H1 (cell line): ENCODE measurements around the gene VSNL1. TPM values are rescaled to one million over a fixed set of nuclear protein-coding genes. Genes with fewer than 3 reads are reported as not detected.

Source experiments
- CTCF ChIA-PET: fragments of 300-600 bp; sonication (Branson Sonifier 250); formaldehyde crosslinking; loops from one replicate; lab custom pipeline; 2021; ENCODE audit not compliant: partially characterized antibody; lab: Charles Lee
- POLR2A ChIA-PET: fragments of 300-600 bp; sonication (Branson Sonifier 250); formaldehyde crosslinking; loops from one replicate; lab custom pipeline; 2021; ENCODE audit warnings: inconsistent platforms; ENCODE audit not compliant: partially characterized antibody; lab: Charles Lee
- DNase-seq, 2 experiments: peaks; one replicate each; pipeline versions ENCODE4 v3.0.0 to v3.0.0-alpha.2; 2010 to 2022; ENCODE audit warnings: low spot score in 2 of 2, low read depth in 1 of 2, mixed read lengths in 1 of 2
- FAIRE-seq: peaks from 2 replicates; lab custom pipeline; 2011; peaks lifted over from hg19 to GRCh38; lab: Jason Lieb, UNC
- H2AFZ ChIP-seq: 2 replicates; pipeline ENCODE4 v1.8.1; 2012; ENCODE audit warnings: low read length, inconsistent platforms
- H2AK5ac ChIP-seq: 2 replicates; pipeline ENCODE4 v1.6.1; 2013; ENCODE audit warnings: low read depth, low read length
- H2BK120ac ChIP-seq: replicated peaks from 2 replicates; pipeline ENCODE3; 2013; ENCODE audit warnings: low read depth, low read length, inconsistent platforms
- H2BK12ac ChIP-seq: 2 replicates; pipeline ENCODE4 v1.6.1; 2013; ENCODE audit warnings: low read depth, low read length
- H2BK15ac ChIP-seq: 2 replicates; pipeline ENCODE4 v1.6.1; 2013; ENCODE audit warnings: low read length
- H2BK20ac ChIP-seq: 2 replicates; pipeline ENCODE4 v1.6.1; 2013; ENCODE audit warnings: low read length
- H2BK5ac ChIP-seq: 2 replicates; pipeline ENCODE4 v1.6.1; 2013; ENCODE audit warnings: low read depth, low read length
- H3K14ac ChIP-seq: 2 replicates; pipeline ENCODE4 v1.6.1; 2013; ENCODE audit warnings: inconsistent platforms; ENCODE audit not compliant: insufficient read length
- H3K18ac ChIP-seq: 2 replicates; pipeline ENCODE4 v1.6.1; 2013; ENCODE audit warnings: low read length; ENCODE audit errors: extremely low read depth
- H3K23ac ChIP-seq: 2 replicates; pipeline ENCODE4 v1.6.1; 2013; ENCODE audit warnings: inconsistent platforms; ENCODE audit not compliant: insufficient read length
- H3K23me2 ChIP-seq: 2 replicates; pipeline ENCODE4 v1.6.1; 2013; ENCODE audit warnings: low read depth, low read length
- H3K27ac ChIP-seq: 2 replicates; pipeline ENCODE4 v1.6.1; 2011; ENCODE audit warnings: low read depth, low read length, inconsistent platforms
- H3K27me3 ChIP-seq, 4 experiments: replicated peaks in 1 of 4; 1 replicate in 1 of 4; 2 replicates in 3 of 4; pipeline versions ENCODE4 v1.6.1 to v1.8.1; 2011 to 2013; ENCODE audit warnings: low read length in 3 of 4, mild to moderate bottlenecking in 3 of 4, inconsistent platforms in 2 of 4, mixed read lengths in 2 of 4, moderate library complexity in 1 of 4; ENCODE audit not compliant: control insufficient read depth in 3 of 4, insufficient read depth in 3 of 4; ENCODE audit errors: extremely low read depth in 1 of 4
- H3K36me3 ChIP-seq, 4 experiments: 2 replicates each; pipeline versions ENCODE4 v1.6.1 to v1.8.1; 2011 to 2013; ENCODE audit warnings: mild to moderate bottlenecking in 4 of 4, low read length in 3 of 4, moderate library complexity in 2 of 4, control low read depth in 1 of 4, inconsistent platforms in 1 of 4; ENCODE audit not compliant: insufficient read depth in 4 of 4, control insufficient read depth in 2 of 4
- H3K4ac ChIP-seq: replicated peaks from 2 replicates; pipeline ENCODE3; 2013; ENCODE audit warnings: low read length, low read depth, mixed read lengths, inconsistent platforms; ENCODE audit not compliant: insufficient read length
- H3K4me1 ChIP-seq, 4 experiments: replicated peaks in 1 of 4; 1 replicate in 1 of 4; 2 replicates in 3 of 4; pipeline versions ENCODE4 v1.6.1 to v1.8.1; 2011 to 2013; ENCODE audit warnings: low read length in 3 of 4, inconsistent platforms in 2 of 4, mixed read lengths in 1 of 4; ENCODE audit not compliant: insufficient read depth in 4 of 4, control insufficient read depth in 3 of 4
- H3K4me2 ChIP-seq, 2 experiments: 2 replicates each; pipeline versions ENCODE4 v1.6.1 to v1.8.1; 2011 to 2013; ENCODE audit warnings: low read depth in 2 of 2, low read length in 2 of 2, control low read depth in 1 of 2, inconsistent platforms in 1 of 2, mild to moderate bottlenecking in 1 of 2; ENCODE audit not compliant: insufficient read depth in 1 of 2
- H3K4me3 ChIP-seq, 4 experiments: fragments of 200-600, 300-600 bp in 1 of 4; sonication (generic), shearing (Covaris generic), sonication (Bioruptor Twin) in 1 of 4; 2 replicates each; pipeline versions ENCODE4 v1.5.1 to v1.8.1; 2011 to 2016; ENCODE audit warnings: low read length in 4 of 4, low read depth in 3 of 4, control low read depth in 2 of 4, inconsistent platforms in 2 of 4, mild to moderate bottlenecking in 2 of 4, mixed read lengths in 1 of 4, moderate library complexity in 1 of 4; ENCODE audit not compliant: insufficient read depth in 2 of 4; ENCODE audit errors: extremely low read depth in 1 of 4
- H3K56ac ChIP-seq: replicated peaks from 2 replicates; pipeline ENCODE3; 2013; ENCODE audit warnings: low read depth, mild to moderate bottlenecking, mixed read lengths, low read length, inconsistent platforms; ENCODE audit not compliant: insufficient read length
- H3K79me1 ChIP-seq: 2 replicates; pipeline ENCODE4 v1.6.1; 2013; ENCODE audit warnings: low read depth, low read length, control low read depth
- H3K79me2 ChIP-seq, 2 experiments: 2 replicates each; pipeline versions ENCODE4 v1.6.1 to v1.8.1; 2012 to 2013; ENCODE audit warnings: low read length in 2 of 2, mild to moderate bottlenecking in 2 of 2, inconsistent platforms in 1 of 2; ENCODE audit not compliant: insufficient read depth in 2 of 2, control insufficient read depth in 1 of 2
- H3K9ac ChIP-seq, 4 experiments: replicated peaks in 1 of 4; 1 replicate in 1 of 4; 2 replicates in 3 of 4; pipeline versions ENCODE4 v1.6.1 to v1.8.1; 2011 to 2013; ENCODE audit warnings: low read depth in 3 of 4, low read length in 3 of 4, control low read depth in 2 of 4, mild to moderate bottlenecking in 2 of 4, moderate library complexity in 2 of 4, inconsistent platforms in 1 of 4; ENCODE audit errors: extremely low read depth in 1 of 4
- H3K9me3 ChIP-seq, 2 experiments: 2 replicates each; pipeline versions ENCODE4 v1.6.1 to v1.8.1; 2012 to 2013; ENCODE audit warnings: mild to moderate bottlenecking in 2 of 2, moderate library complexity in 2 of 2, control low read depth in 1 of 2, inconsistent platforms in 1 of 2, low read depth in 1 of 2, low read length in 1 of 2, mixed read lengths in 1 of 2; ENCODE audit not compliant: insufficient read depth in 2 of 2
- H4K20me1 ChIP-seq, 2 experiments: replicated peaks in 1 of 2; 2 replicates each; pipeline versions ENCODE3 to v1.8.1; 2011 to 2013; ENCODE audit warnings: inconsistent platforms in 2 of 2, low read length in 2 of 2, mild to moderate bottlenecking in 1 of 2; ENCODE audit not compliant: insufficient read depth in 2 of 2, control insufficient read depth in 1 of 2
- H4K5ac ChIP-seq: 2 replicates; pipeline ENCODE4 v1.6.1; 2013; ENCODE audit warnings: low read length, low read depth, mixed read lengths, inconsistent platforms; ENCODE audit not compliant: insufficient read length
- H4K8ac ChIP-seq: 2 replicates; pipeline ENCODE4 v1.8.0; 2013; ENCODE audit warnings: mild to moderate bottlenecking, moderate library complexity, low read length, inconsistent platforms; ENCODE audit not compliant: insufficient read depth; ENCODE audit errors: extremely low read depth
- H4K91ac ChIP-seq: replicated peaks from 2 replicates; pipeline ENCODE3; 2013; ENCODE audit warnings: low read length, mixed read lengths, inconsistent platforms; ENCODE audit not compliant: insufficient read length
- BACH1 ChIP-seq: IDR thresholded peaks from 2 replicates; pipeline ENCODE4 v1.6.1; 2012; ENCODE audit warnings: low read length, improper control_type of control experiment
- BCL11A ChIP-seq, 2 experiments: IDR thresholded peaks; one replicate each; pipeline ENCODE4 v1.6.1; 2011; ENCODE audit warnings: low read depth in 2 of 2, low read length in 2 of 2, mild to moderate bottlenecking in 2 of 2
- CBX8 ChIP-seq: fragments of 300-800, 300-1000 bp; sonication (generic); IDR thresholded peaks from 2 replicates; pipeline ENCODE4 v1.7.1; 2016; ENCODE audit warnings: low read depth, low read length, borderline replicate concordance
- JUND ChIP-seq: IDR thresholded peaks from 2 replicates; pipeline ENCODE4 v1.6.1; 2011; ENCODE audit warnings: mild to moderate bottlenecking, improper control_type of control experiment, low read length
- KDM4A ChIP-seq: IDR thresholded peaks from one replicate; pipeline ENCODE4 v1.7.1; 2012; ENCODE audit warnings: low read depth, mild to moderate bottlenecking, moderate library complexity, low read length, inconsistent platforms; ENCODE audit not compliant: severe bottlenecking
- RAD21 ChIP-seq, 2 experiments: IDR thresholded peaks in 1 of 2; conservative IDR thresholded peaks in 1 of 2; 2 replicates each; pipeline ENCODE4 v1.6.1; 2011; ENCODE audit warnings: low read depth in 2 of 2, low read length in 2 of 2, improper control_type of control experiment in 1 of 2, inconsistent platforms in 1 of 2, mild to moderate bottlenecking in 1 of 2, moderate library complexity in 1 of 2
- SAP30 ChIP-seq: fragments of 300-600 bp; sonication (generic); IDR thresholded peaks from 2 replicates; pipeline ENCODE4 v1.7.1; 2012; ENCODE audit warnings: low read length, moderate library complexity, mild to moderate bottlenecking, inconsistent platforms; ENCODE audit not compliant: insufficient read depth, insufficient replicate concordance
- SP1 ChIP-seq: IDR thresholded peaks from 2 replicates; pipeline ENCODE4 v1.6.1; 2011; ENCODE audit warnings: low read depth, low read length
- SP4 ChIP-seq: IDR thresholded peaks from 2 replicates; pipeline ENCODE4 v1.6.1; 2012; ENCODE audit warnings: low read length, inconsistent platforms
- WGBS, 2 experiments: shearing (Covaris generic) in 1 of 2; methylation state at CpG; one replicate each; pipeline versions ENCODE4 v1.1.6 to v1.1.7; 2013 to 2015; ENCODE audit warnings: low lambda C conversion rate in 2 of 2, mixed read lengths in 2 of 2, inconsistent platforms in 1 of 2, low coverage in 1 of 2, missing lambda C conversion rate in 1 of 2; ENCODE audit not compliant: insufficient replicate concordance in 2 of 2, insufficient coverage in 1 of 2, insufficient read length in 1 of 2; ENCODE audit errors: extremely low coverage in 1 of 2, missing lambda C conversion rate in 1 of 2; 5-methylcytosine and 5-hydroxymethylcytosine counted together
- polyA plus RNA-seq, 7 experiments: library from polyadenylated mRNA; depleted of rRNA in 3 of 7; stranded (reverse) in 5 of 7; unstranded in 2 of 7; fragments of >200 nt in 5 of 7; fragments of 200-250 nt in 2 of 7; gene quantifications; 1 replicate in 5 of 7; 2 replicates in 1 of 7; 4 replicates in 1 of 7; pipeline versions ENCODE4 v1.2.1 to v1.2.3, GENCODE V29; 2011 to 2013; ENCODE audit warnings: missing spikeins in 2 of 7, mixed read lengths in 2 of 7
- total RNA-seq: library from RNA; stranded (reverse); fragmentation: NEBNext Ultra II Directional; extraction: Animal tissue kit (Norgen Biotek cat#: 25700); gene quantifications from 2 replicates; pipeline ENCODE4 v1.2.1, GENCODE V29; 2021

Gene VSNL1
- total and polyA plus RNA-seq, 2 of the 8 experiments (the other 6 are each of a cell fraction or from before 2014, with no cell fraction given): 49.4 to 108 TPM

DNA sequence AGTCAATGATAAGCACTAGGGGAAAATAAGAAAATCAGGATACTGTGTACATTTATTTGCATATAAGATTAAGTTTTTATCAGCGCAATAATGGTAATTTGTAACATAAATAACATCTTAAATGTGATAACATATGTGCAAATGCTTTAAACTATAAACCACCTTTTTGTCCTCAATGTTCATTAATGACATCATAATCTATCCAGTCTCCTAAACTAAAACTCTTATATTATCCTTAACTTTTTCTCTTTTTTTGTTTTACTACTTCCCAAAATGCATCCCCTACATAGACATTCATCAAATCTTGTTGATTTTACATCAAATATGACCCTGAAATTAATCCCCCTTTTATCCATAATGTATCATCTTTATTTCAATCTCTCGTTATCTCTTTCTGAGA, 18.9 kb upstream of the VSNL1 start:
- H3K36me3 ChIP-seq: no peaks in the 10 kb centered on the region
- H2BK5ac ChIP-seq: no peak overlapping the region
- no peak overlapping the region for H3K14ac ChIP-seq
- H4K5ac ChIP-seq: no peak overlapping the region
- no peaks in the 10 kb centered on the region for H3K23me2 ChIP-seq
- no peaks in the 10 kb centered on the region for H3K79me1 ChIP-seq
- no peaks in the 10 kb centered on the region for H3K9me3 ChIP-seq
- POLR2A ChIA-PET: interaction anchor here (1.5 kb wide), 1 partner anchor 16 kb away, joined by 4 read pairs; no protein-coding TSS in a partner anchor
- 89% methylated on average over 2 of the region's 2 CpGs; no CpG with 5 or more reads in 1 of the 2 experiments for WGBS, 2 experiments
- H2BK15ac ChIP-seq: no peak overlapping the region
- CTCF ChIA-PET: no interaction called here
- no peak for DNase-seq
- H2BK20ac ChIP-seq: no peak overlapping the region
- H3K9ac ChIP-seq: no peak overlapping the region
- TF ChIP-seq RAD21 (IDR thresholded peaks at IDR 0.05 in 1 of 2, conservative IDR thresholded peaks at IDR 0.05 in 1 of 2; ENCODE audit: low read depth in 2 of 2, low read length in 2 of 2): no peak
- TF ChIP-seq KDM4A: no peak
- TF ChIP-seq JUND: no peak
- TF ChIP-seq BACH1: no peak
- no peak for TF ChIP-seq CBX8
- no peak for TF ChIP-seq SAP30
- TF ChIP-seq BCL11A (IDR thresholded peaks at IDR 0.05; ENCODE audit: low read depth in 2 of 2, low read length in 2 of 2): no peak
- no peak for TF ChIP-seq SP4
- no peak for TF ChIP-seq SP1
- no peak overlapping the region for H3K27ac ChIP-seq
- no peak overlapping the region for H2AFZ ChIP-seq
- no peak overlapping the region for H3K4me3 ChIP-seq
- no peak overlapping the region for H2AK5ac ChIP-seq
- no peak overlapping the region for H3K4ac ChIP-seq
- no peak for FAIRE-seq
- no peak overlapping the region for H2BK12ac ChIP-seq
- H3K4me1 ChIP-seq: peaks cover 0 to 4% (median 1%) of the 10 kb centered on the region in 4 experiments; a peak in 3 of 7 replicates
- no peak overlapping the region for H3K18ac ChIP-seq
- no peaks in the 10 kb centered on the region for H3K27me3 ChIP-seq
- H3K4me2 ChIP-seq: no peak overlapping the region
- H3K79me2 ChIP-seq: no peaks in the 10 kb centered on the region
- no peak overlapping the region for H2BK120ac ChIP-seq
- H3K56ac ChIP-seq: no peak overlapping the region
- H3K23ac ChIP-seq: no peak overlapping the region
- no peak overlapping the region for H4K8ac ChIP-seq
- H4K91ac ChIP-seq: no peak overlapping the region
- no peaks in the 10 kb centered on the region for H4K20me1 ChIP-seq
